Measurements from ENCODE around the gene APPL2.

The APPL2 gene

GRCh38 chr12:105221583-105222283 lies 14.2 kb downstream of the APPL2 start:
- H3K27ac ChIP-seq, result no peak overlapping the region
- no peak overlapping the region for H3K4me3 ChIP-seq (ENCODE audit: low read depth, low read length)
- TF ChIP-seq CTCF (IDR thresholded peaks at IDR 0.05; ENCODE audit: low read depth, low read length, missing control alignments), result no peak
- peaks cover 13% of the 10 kb centered on the region for H3K36me3 ChIP-seq (replicated peaks)
- DNase-seq, result no peak
- H3K27me3 ChIP-seq (replicated peaks), result no peaks in the 10 kb centered on the region
- in situ Hi-C loops (cut with HindIII; ENCODE audit: low pct_ligation_motif_present, low sequenced_read_pairs), result no loop called here

GRCh38 chr12:105220929-105221290 lies 15.1 kb downstream of the APPL2 start:
- peaks cover 15% of the 10 kb centered on the region for H3K36me3 ChIP-seq (replicated peaks)
- in situ Hi-C loops (cut with HindIII; ENCODE audit: low pct_ligation_motif_present, low sequenced_read_pairs), result no loop called here
- TF ChIP-seq CTCF (IDR thresholded peaks at IDR 0.05; ENCODE audit: low read depth, low read length, missing control alignments), result no peak
- no peak for DNase-seq
- no peak overlapping the region for H3K27ac ChIP-seq
- H3K4me3 ChIP-seq (ENCODE audit: low read depth, low read length), result no peak overlapping the region
- no peaks in the 10 kb centered on the region for H3K27me3 ChIP-seq (replicated peaks)

- no peak overlapping the region for H3K4me3 ChIP-seq (ENCODE audit: low read depth, low read length)
- DNase-seq, result no peak
- H3K36me3 ChIP-seq (replicated peaks), result peaks cover 15% of the 10 kb centered on the region
- H3K27ac ChIP-seq, result no peak overlapping the region
- no peaks in the 10 kb centered on the region for H3K27me3 ChIP-seq (replicated peaks)
- in situ Hi-C loops (cut with HindIII; ENCODE audit: low pct_ligation_motif_present, low sequenced_read_pairs), result no loop called here
- TF ChIP-seq CTCF (IDR thresholded peaks at IDR 0.05; ENCODE audit: low read depth, low read length, missing control alignments), result no peak
These were observed 15.6 kb downstream of the APPL2 start for GRCh38 chr12:105220150-105220928.

DNA sequence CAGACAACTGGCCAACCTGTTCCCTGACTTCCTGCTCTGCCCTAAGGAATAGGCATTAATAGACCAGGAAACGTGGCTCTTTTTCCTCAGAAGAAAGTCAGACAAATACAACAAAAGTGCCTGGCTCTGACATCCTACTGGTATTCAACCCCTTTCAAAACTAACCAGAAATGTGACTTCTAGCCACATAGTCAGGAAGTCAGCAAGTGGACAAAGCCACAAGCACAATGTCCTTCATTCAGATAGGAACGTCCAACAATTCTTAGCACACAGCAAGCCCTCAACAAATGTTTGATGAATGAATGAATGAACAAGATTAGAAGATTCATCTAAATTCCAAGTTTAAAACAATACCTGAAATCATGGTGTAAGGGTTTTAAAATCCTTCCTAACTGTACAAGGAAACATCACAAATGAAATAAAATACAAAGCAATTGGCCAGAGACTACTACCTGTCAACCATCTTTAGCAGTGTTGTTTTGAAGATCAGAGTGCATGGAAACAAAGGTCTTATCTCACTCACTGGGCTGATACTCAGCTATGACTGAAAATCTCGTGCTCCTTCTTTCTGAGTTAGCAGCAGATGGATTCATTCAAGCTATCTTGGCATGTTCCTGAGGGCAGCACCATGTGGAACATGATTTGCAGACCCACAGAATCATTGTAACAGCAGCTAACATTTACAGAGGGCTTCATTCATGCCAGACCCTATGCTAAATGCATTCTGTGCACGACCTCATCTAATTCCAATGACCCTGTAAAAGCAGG lies 16.5 kb downstream of the APPL2 start:
- in situ Hi-C loops (cut with HindIII; ENCODE audit: low pct_ligation_motif_present, low sequenced_read_pairs), result no loop called here
- DNase-seq, result no peak
- no peak overlapping the region for H3K4me3 ChIP-seq (ENCODE audit: low read depth, low read length)

GRCh38 chr12:105218434-105218833 lies 17.5 kb downstream of the APPL2 start:
- Histone ChIP-seq H3K4me3 (ENCODE audit: low read depth, low read length) (no peak overlapping the region), H3K27me3 (replicated peaks) (no peaks in the 10 kb centered on the region), H3K27ac (no peak overlapping the region), H3K36me3 (replicated peaks) (peaks cover 18% of the 10 kb centered on the region)
- TF ChIP-seq CTCF (IDR thresholded peaks at IDR 0.05; ENCODE audit: low read depth, low read length, missing control alignments), result no peak
- in situ Hi-C loops (cut with HindIII; ENCODE audit: low pct_ligation_motif_present, low sequenced_read_pairs), result no loop called here
- no peak for DNase-seq

More for the DNA sequence above, 16.5 kb downstream of the APPL2 start:
- H3K27me3 ChIP-seq (replicated peaks), result no peaks in the 10 kb centered on the region
- no peak overlapping the region for H3K27ac ChIP-seq
- no peak for TF ChIP-seq CTCF (IDR thresholded peaks at IDR 0.05; ENCODE audit: low read depth, low read length, missing control alignments)
- peaks cover 15% of the 10 kb centered on the region for H3K36me3 ChIP-seq (replicated peaks)

Data from brain microvascular endothelial cell (primary cell).